GM20000 (cell line): ENCODE measurements around the gene UNC93B1.

Source experiments
- DNase-seq: peaks from one replicate; pipeline ENCODE4 v3.0.0; 2012; ENCODE audit warnings: low spot score
- CTCF ChIP-seq: IDR thresholded peaks from 2 replicates; pipeline ENCODE4 v1.5.1; 2012; ENCODE audit warnings: mild to moderate bottlenecking, control low read depth; ENCODE audit errors: extremely low read depth, missing control alignments

The UNC93B1 gene

GRCh38 chr11:68010090-68011041 lies 6.5 kb upstream of the UNC93B1 start, which contains the start of gene ALDH3B1:
TSS of gene ALDH3B1 (plus strand) at chr11:68010327. CDS start at chr11:68015298, 4,971 bp downstream.
- no peak for DNase-seq
- no peak for TF ChIP-seq CTCF

GRCh38 chr11:68009391-68010089 lies 5.6 kb upstream of the UNC93B1 start:
- peak; percentile 58 for DNase-seq
- no peak for TF ChIP-seq CTCF

GRCh38 chr11:68008381-68009337 lies 4.8 kb upstream of the UNC93B1 start:
- DNase-seq: no peak
- TF ChIP-seq CTCF: no peak

- TF ChIP-seq CTCF: no peak
- no peak for DNase-seq
These were observed 3.8 kb upstream of the UNC93B1 start for GRCh38 chr11:68007498-68008380.

- DNase-seq: no peak
These were observed 2.8 kb upstream of the UNC93B1 start for GRCh38 chr11:68006606-68007166.

More at GRCh38 chr11:68006606-68007166, 2.8 kb upstream of the UNC93B1 start:
- TF ChIP-seq CTCF: no peak
